Measurements from ENCODE around the gene GGTLC1.

GGTLC1 gene

GRCh38 chr20:23988561-23988960 lies at the start of gene GGTLC1:
GGTLC1 (minus strand) TSS chr20:23988779; CDS start chr20:23986611, 2,168 bp downstream.
- Histone ChIP-seq H3K4me1 (ENCODE audit: control insufficient read depth, insufficient read depth, low read length) (no peaks in the 10 kb centered on the region), H3K36me3 (ENCODE audit: control insufficient read depth, insufficient read depth, low read length) (no peaks in the 10 kb centered on the region), H3K9me3 (ENCODE audit: control insufficient read depth, insufficient read depth, low read length) (no peaks in the 10 kb centered on the region), H3K9ac (ENCODE audit: low read depth, low read length) (no peak within 1 kb of the TSS), H3K27ac (ENCODE audit: low read depth, low read length) (no peak within 1 kb of the TSS), H3K4me3 (ENCODE audit: low read depth, low read length) (no peak within 1 kb of the TSS), H3K27me3 (ENCODE audit: control insufficient read depth, insufficient read depth, low read length) (no peaks in the 10 kb centered on the region)

DNA sequence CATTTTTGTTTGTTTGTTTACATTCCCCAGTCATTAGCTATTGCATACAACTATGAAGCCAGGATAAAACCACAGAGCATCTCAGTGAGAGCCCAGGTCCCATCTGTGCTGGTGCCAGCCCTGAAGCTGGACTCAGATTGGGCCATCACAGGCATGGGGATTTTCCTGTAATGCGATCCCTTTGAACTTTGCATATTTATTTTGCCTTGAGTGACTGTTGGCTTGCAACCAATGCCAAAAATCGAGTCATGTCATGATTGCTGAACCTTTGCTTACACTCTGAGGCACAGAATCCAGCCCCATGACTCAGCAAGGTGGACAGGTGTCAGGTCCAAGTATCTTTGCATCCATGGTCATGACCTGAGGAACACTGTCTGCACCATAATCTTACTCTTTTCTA lies 46.2 kb upstream of the GGTLC1 start:
- Histone ChIP-seq H3K36me3 (ENCODE audit: control insufficient read depth, insufficient read depth, low read length) (no peaks in the 10 kb centered on the region), H3K9me3 (ENCODE audit: control insufficient read depth, insufficient read depth, low read length) (no peaks in the 10 kb centered on the region), H3K4me1 (ENCODE audit: control insufficient read depth, insufficient read depth, low read length) (no peaks in the 10 kb centered on the region), H3K27me3 (ENCODE audit: control insufficient read depth, insufficient read depth, low read length) (no peaks in the 10 kb centered on the region), H3K9ac (ENCODE audit: low read depth, low read length) (no peak overlapping the region), H3K27ac (ENCODE audit: low read depth, low read length) (no peak overlapping the region), H3K4me3 (ENCODE audit: low read depth, low read length) (no peak overlapping the region)

DNA sequence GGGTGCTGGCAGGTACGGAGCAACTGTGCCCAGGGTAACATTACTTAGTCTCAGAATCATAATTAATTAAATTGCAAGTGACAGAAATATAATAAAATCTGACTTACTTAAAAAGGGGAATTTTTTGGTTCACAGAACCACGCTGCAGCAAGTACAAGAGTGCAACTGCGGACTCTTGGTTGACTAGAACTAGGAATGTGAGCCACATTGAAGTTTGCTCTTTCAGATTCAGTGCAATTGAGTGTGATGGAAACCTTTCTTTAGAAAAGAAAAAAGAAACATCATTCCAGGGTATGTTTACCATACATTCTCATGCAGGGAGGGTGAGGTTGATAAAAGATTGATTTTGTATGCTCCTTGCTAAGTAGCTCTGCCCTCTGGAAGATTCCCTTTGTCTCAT lies 45.0 kb upstream of the GGTLC1 start:
- H3K36me3 ChIP-seq (ENCODE audit: control insufficient read depth, insufficient read depth, low read length), result no peaks in the 10 kb centered on the region
- no peak overlapping the region for H3K9ac ChIP-seq (ENCODE audit: low read depth, low read length)
- H3K4me1 ChIP-seq (ENCODE audit: control insufficient read depth, insufficient read depth, low read length), result no peaks in the 10 kb centered on the region
- no peak overlapping the region for H3K4me3 ChIP-seq (ENCODE audit: low read depth, low read length)
- no peak overlapping the region for H3K27ac ChIP-seq (ENCODE audit: low read depth, low read length)
- no peaks in the 10 kb centered on the region for H3K9me3 ChIP-seq (ENCODE audit: control insufficient read depth, insufficient read depth, low read length)
- no peaks in the 10 kb centered on the region for H3K27me3 ChIP-seq (ENCODE audit: control insufficient read depth, insufficient read depth, low read length)

DNA sequence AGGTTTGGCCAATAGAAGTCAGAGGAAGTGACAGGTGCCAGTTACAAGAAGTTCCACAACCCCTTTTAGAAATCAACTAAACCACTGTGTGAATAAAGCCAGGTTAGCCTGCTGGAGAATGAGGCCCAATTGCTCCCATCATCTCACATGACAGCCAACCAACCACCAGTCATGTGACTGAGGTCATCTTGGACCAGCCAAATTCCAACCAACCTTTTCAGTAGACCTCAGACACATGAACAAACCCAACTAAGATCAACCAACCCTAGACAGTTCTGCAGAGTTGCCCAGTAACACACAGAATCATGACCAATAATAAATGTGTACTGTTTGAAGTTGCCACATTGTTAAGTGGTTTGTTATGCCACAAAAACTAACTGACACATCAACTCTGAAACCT lies 44.6 kb upstream of the GGTLC1 start:
- H3K36me3 ChIP-seq (ENCODE audit: control insufficient read depth, insufficient read depth, low read length), result no peaks in the 10 kb centered on the region
- H3K9ac ChIP-seq (ENCODE audit: low read depth, low read length), result no peak overlapping the region
- no peaks in the 10 kb centered on the region for H3K27me3 ChIP-seq (ENCODE audit: control insufficient read depth, insufficient read depth, low read length)
- no peaks in the 10 kb centered on the region for H3K9me3 ChIP-seq (ENCODE audit: control insufficient read depth, insufficient read depth, low read length)
- H3K27ac ChIP-seq (ENCODE audit: low read depth, low read length), result no peak overlapping the region
- H3K4me1 ChIP-seq (ENCODE audit: control insufficient read depth, insufficient read depth, low read length), result no peaks in the 10 kb centered on the region
- no peak overlapping the region for H3K4me3 ChIP-seq (ENCODE audit: low read depth, low read length)

DNA sequence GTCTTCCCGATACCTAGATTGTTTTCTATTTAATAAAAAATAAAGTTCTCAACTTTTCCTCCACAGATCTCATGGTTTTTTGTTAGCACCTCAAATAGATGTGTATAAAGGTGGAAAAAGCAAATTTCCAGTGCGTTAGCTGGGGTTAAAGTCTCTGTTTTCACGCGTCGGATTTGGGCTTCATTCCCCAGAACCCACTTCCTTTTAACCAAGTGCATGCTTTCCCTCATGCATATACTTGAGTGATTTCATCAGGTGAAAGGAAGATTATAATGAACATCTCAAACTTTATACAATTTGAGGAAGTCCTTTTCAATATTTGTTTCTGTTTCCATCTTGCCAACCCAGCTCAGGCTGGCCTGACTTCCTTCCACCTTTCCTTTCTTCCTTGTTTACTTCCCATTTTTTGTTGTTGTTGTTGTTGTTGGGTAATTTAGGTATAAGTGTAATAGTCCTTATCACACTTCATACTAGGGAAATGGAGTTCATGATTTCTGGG lies 43.9 kb upstream of the GGTLC1 start:
- Histone ChIP-seq H3K27ac (ENCODE audit: low read depth, low read length) (no peak overlapping the region), H3K27me3 (ENCODE audit: control insufficient read depth, insufficient read depth, low read length) (no peaks in the 10 kb centered on the region), H3K4me1 (ENCODE audit: control insufficient read depth, insufficient read depth, low read length) (no peaks in the 10 kb centered on the region), H3K9ac (ENCODE audit: low read depth, low read length) (no peak overlapping the region), H3K9me3 (ENCODE audit: control insufficient read depth, insufficient read depth, low read length) (no peaks in the 10 kb centered on the region), H3K4me3 (ENCODE audit: low read depth, low read length) (no peak overlapping the region), H3K36me3 (ENCODE audit: control insufficient read depth, insufficient read depth, low read length) (no peaks in the 10 kb centered on the region)

- no peaks in the 10 kb centered on the region for H3K36me3 ChIP-seq (ENCODE audit: control insufficient read depth, insufficient read depth, low read length)
- no peak overlapping the region for H3K27ac ChIP-seq (ENCODE audit: low read depth, low read length)
- no peaks in the 10 kb centered on the region for H3K9me3 ChIP-seq (ENCODE audit: control insufficient read depth, insufficient read depth, low read length)
- H3K4me1 ChIP-seq (ENCODE audit: control insufficient read depth, insufficient read depth, low read length), result no peaks in the 10 kb centered on the region
- H3K27me3 ChIP-seq (ENCODE audit: control insufficient read depth, insufficient read depth, low read length), result no peaks in the 10 kb centered on the region
- H3K9ac ChIP-seq (ENCODE audit: low read depth, low read length), result no peak overlapping the region
- H3K4me3 ChIP-seq (ENCODE audit: low read depth, low read length), result no peak overlapping the region
Measured at GRCh38 chr20:24027229-24027628, 38.6 kb upstream of the GGTLC1 start.

- Histone ChIP-seq H3K4me3 (ENCODE audit: low read depth, low read length) (no peak overlapping the region), H3K4me1 (ENCODE audit: control insufficient read depth, insufficient read depth, low read length) (no peaks in the 10 kb centered on the region), H3K27ac (ENCODE audit: low read depth, low read length) (no peak overlapping the region), H3K27me3 (ENCODE audit: control insufficient read depth, insufficient read depth, low read length) (no peaks in the 10 kb centered on the region), H3K9me3 (ENCODE audit: control insufficient read depth, insufficient read depth, low read length) (no peaks in the 10 kb centered on the region), H3K9ac (ENCODE audit: low read depth, low read length) (no peak overlapping the region), H3K36me3 (ENCODE audit: control insufficient read depth, insufficient read depth, low read length) (no peaks in the 10 kb centered on the region)
Measured at GRCh38 chr20:24022621-24023180, 34.1 kb upstream of the GGTLC1 start.

DNA sequence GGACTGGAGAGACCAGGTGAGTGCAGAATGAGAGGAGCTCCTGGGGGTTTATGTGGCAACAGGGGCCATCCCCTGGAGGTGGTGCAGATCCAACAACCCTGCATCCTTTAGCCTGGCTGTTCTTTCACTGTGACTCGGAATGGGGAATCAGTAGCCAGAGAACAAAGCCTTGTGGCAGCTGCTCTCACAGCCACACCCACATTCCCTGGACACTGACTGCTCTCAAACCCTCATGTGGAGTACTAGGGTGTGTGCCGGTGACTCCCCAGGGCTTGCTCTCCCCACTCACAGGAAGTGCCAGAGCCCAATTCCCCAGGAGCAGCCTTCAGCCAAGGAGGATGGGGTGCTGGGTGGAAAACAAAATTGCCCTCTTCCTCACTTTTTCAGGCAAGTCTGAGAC lies 30.2 kb upstream of the GGTLC1 start:
- Histone ChIP-seq H3K36me3 (ENCODE audit: control insufficient read depth, insufficient read depth, low read length) (no peaks in the 10 kb centered on the region), H3K4me1 (ENCODE audit: control insufficient read depth, insufficient read depth, low read length) (no peaks in the 10 kb centered on the region), H3K9me3 (ENCODE audit: control insufficient read depth, insufficient read depth, low read length) (no peaks in the 10 kb centered on the region), H3K9ac (ENCODE audit: low read depth, low read length) (no peak overlapping the region), H3K4me3 (ENCODE audit: low read depth, low read length) (no peak overlapping the region), H3K27me3 (ENCODE audit: control insufficient read depth, insufficient read depth, low read length) (no peaks in the 10 kb centered on the region), H3K27ac (ENCODE audit: low read depth, low read length) (no peak overlapping the region)

- Histone ChIP-seq H3K4me1 (ENCODE audit: control insufficient read depth, insufficient read depth, low read length) (no peaks in the 10 kb centered on the region), H3K36me3 (ENCODE audit: control insufficient read depth, insufficient read depth, low read length) (no peaks in the 10 kb centered on the region), H3K9ac (ENCODE audit: low read depth, low read length) (no peak overlapping the region), H3K4me3 (ENCODE audit: low read depth, low read length) (no peak overlapping the region), H3K27me3 (ENCODE audit: control insufficient read depth, insufficient read depth, low read length) (no peaks in the 10 kb centered on the region), H3K9me3 (ENCODE audit: control insufficient read depth, insufficient read depth, low read length) (no peaks in the 10 kb centered on the region), H3K27ac (ENCODE audit: low read depth, low read length) (no peak overlapping the region)
Measured at GRCh38 chr20:24017458-24017755, 28.8 kb upstream of the GGTLC1 start.

DNA sequence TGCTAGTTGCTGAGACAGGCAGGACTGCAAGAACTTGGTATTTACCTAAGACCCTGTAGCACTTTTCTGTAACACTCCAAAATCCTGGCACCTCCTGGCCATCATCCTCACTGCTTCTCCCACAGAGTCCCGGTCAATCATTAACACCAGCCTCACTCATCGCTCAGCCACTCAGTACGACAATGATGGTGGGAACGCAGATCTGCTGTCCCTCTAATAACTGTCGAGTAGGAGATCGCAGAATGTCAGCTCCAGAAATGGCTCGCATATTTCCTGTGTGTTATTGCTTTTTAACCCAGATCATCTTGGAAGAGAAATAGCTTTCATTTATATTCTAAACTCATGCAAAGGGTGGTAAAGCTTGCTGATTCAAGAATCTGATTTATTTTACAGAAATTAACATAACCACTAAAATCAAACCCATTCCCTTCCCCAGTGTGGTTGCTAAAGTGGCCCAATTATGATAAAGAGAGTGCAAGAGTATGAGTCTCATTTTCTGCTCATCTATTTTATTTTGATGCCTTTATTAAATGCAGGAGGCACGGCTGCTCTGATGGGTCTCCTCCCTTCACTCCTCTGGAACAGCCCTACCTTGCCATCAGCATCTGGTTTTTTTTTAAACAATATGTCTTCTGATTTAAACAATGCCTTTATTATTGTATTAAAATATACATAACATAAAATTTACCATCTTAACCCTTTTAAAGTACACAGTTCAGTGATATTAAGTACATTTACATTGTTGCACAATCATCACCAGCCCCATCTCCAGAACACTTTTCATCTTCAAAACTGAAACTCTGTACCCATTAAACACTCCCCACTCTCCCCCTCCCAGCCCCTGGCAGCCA lies 28.3 kb upstream of the GGTLC1 start:
- H3K27ac ChIP-seq (ENCODE audit: low read depth, low read length), result no peak overlapping the region
- H3K4me1 ChIP-seq (ENCODE audit: control insufficient read depth, insufficient read depth, low read length), result no peaks in the 10 kb centered on the region
- no peak overlapping the region for H3K4me3 ChIP-seq (ENCODE audit: low read depth, low read length)
- H3K9me3 ChIP-seq (ENCODE audit: control insufficient read depth, insufficient read depth, low read length), result no peaks in the 10 kb centered on the region
- no peak overlapping the region for H3K9ac ChIP-seq (ENCODE audit: low read depth, low read length)
- H3K27me3 ChIP-seq (ENCODE audit: control insufficient read depth, insufficient read depth, low read length), result no peaks in the 10 kb centered on the region
- no peaks in the 10 kb centered on the region for H3K36me3 ChIP-seq (ENCODE audit: control insufficient read depth, insufficient read depth, low read length)

DNA sequence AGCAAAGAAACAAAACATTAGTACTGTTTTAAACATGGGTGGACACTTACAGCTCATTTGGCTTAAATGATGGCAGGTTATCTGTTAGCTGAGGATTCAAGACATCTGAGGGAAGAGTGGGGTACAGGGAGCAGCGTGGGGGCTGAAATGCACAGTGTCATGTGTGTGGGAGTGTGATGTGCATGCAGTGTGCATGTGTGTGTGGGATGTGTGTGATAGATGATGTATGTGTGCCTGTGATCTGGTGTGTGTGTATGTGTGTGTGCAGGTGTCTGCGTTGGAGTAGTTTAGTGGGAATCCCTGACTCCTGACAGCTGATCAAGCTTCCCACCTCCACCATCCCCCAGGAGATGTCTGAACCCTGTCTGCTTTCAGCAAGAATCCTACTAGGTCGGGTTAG lies 25.4 kb upstream of the GGTLC1 start:
- Histone ChIP-seq H3K9ac (ENCODE audit: low read depth, low read length) (no peak overlapping the region), H3K36me3 (ENCODE audit: control insufficient read depth, insufficient read depth, low read length) (no peaks in the 10 kb centered on the region), H3K9me3 (ENCODE audit: control insufficient read depth, insufficient read depth, low read length) (no peaks in the 10 kb centered on the region), H3K4me1 (ENCODE audit: control insufficient read depth, insufficient read depth, low read length) (no peaks in the 10 kb centered on the region), H3K4me3 (ENCODE audit: low read depth, low read length) (no peak overlapping the region), H3K27ac (ENCODE audit: low read depth, low read length) (no peak overlapping the region), H3K27me3 (ENCODE audit: control insufficient read depth, insufficient read depth, low read length) (no peaks in the 10 kb centered on the region)
